ENCODE data around the gene MRAS. TPM values are rescaled to one million over a fixed set of nuclear protein-coding genes. Genes with fewer than 3 reads are reported as not detected.

MRAS gene
- total RNA-seq, 4 donors from 2014 or later, result 31.8 to 58.1 (median 51.8) TPM

GRCh38 chr3:138310494-138310893 is 37.9 kb upstream of the MRAS start:
- TF ChIP-seq CTCF (IDR thresholded peaks at IDR 0.05), result no peak
- TF ChIP-seq POLR2AphosphoS5 (IDR thresholded peaks at IDR 0.05), result no peak
- no peak for TF ChIP-seq POLR2A (IDR thresholded peaks at IDR 0.05)
- TF ChIP-seq EP300 (IDR thresholded peaks at IDR 0.05), result no peak
- Histone ChIP-seq H3K9me3 (peaks cover 0 to 25% (median 0%) of the 10 kb centered on the region in 3 donors), H3K4me3 (no peak overlapping the region), H3K4me1 (no peaks in the 10 kb centered on the region), H3K36me3 (no peaks in the 10 kb centered on the region), H3K27me3 (no peaks in the 10 kb centered on the region), H3K27ac (no peak overlapping the region)
- no peak for ATAC-seq
- WGBS, 2 donors (ENCODE audit: low coverage in 1 of 2), result 73 to 80% methylated on average over 2 to 4 of the region's 4 CpGs

- no peak for ATAC-seq
- Histone ChIP-seq H3K4me3 (no peak overlapping the region), H3K9me3 (peaks cover 0 to 4% (median 0%) of the 10 kb centered on the region in 3 donors), H3K27ac (no peak overlapping the region), H3K27me3 (no peaks in the 10 kb centered on the region), H3K36me3 (no peaks in the 10 kb centered on the region), H3K4me1 (no peaks in the 10 kb centered on the region)
- TF ChIP-seq EP300 (IDR thresholded peaks at IDR 0.05) (no peak), POLR2A (IDR thresholded peaks at IDR 0.05) (no peak), POLR2AphosphoS5 (IDR thresholded peaks at IDR 0.05) (no peak), CTCF (IDR thresholded peaks at IDR 0.05) (no peak)
- WGBS, 2 donors (ENCODE audit: low coverage in 1 of 2), result 29 to 38% methylated on average over 1 of the region's 1 CpG
Observed at GRCh38 chr3:138314751-138315150, 33.6 kb upstream of the MRAS start.

DNA sequence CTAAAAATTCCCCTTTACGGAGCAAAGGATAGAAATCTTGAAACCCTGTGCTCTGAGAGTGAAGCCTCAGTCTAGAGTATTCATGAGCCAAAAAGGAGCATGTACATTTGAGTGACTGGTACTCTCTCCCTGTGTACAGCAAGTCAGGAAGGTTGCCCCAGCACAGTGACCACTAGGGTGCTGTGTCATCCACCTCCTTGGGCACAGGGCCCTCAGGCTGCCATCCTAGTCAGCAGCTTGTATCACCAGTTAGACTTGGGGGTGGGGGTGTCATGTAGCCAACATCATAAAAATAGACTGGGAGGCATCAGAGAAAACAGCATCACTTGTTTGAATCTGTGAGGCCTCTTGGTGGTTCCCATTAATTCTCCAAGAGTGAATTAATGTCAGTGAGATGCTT is 30.7 kb upstream of the MRAS start:
- Histone ChIP-seq H3K27me3 (peaks cover 11% of the 10 kb centered on the region), H3K27ac (no peak overlapping the region), H3K9me3 (no peaks in the 10 kb centered on the region), H3K4me1 (no peaks in the 10 kb centered on the region), H3K4me3 (no peak overlapping the region), H3K36me3 (no peaks in the 10 kb centered on the region)
- 91 to 100% methylated on average over 1 of the region's 1 CpG for WGBS, 2 donors (ENCODE audit: low coverage in 1 of 2)
- no peak for ATAC-seq
- TF ChIP-seq POLR2AphosphoS5 (IDR thresholded peaks at IDR 0.05) (no peak), POLR2A (IDR thresholded peaks at IDR 0.05) (no peak), CTCF (IDR thresholded peaks at IDR 0.05) (no peak), EP300 (IDR thresholded peaks at IDR 0.05) (no peak)

DNA sequence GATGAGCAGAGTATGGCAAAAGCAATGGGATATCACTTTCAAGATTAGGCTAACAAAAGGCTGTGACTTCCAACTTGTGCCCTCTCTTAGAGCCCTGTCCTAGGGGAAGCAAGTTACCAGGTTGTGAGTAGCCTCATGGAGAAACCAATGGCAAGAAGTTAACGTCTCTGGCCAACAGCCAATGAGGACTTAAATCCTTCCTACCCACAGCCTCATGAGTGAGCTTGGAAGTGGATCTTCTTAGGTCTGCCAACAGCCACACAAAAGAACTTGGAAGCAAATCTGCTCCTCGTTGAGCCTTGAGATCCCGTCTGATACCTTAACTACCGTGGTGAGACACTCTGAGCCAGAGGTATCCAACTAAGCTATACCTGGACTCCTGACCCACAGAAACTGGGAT is 24.4 kb upstream of the MRAS start:
- TF ChIP-seq POLR2A (IDR thresholded peaks at IDR 0.05), result no peak
- TF ChIP-seq CTCF (IDR thresholded peaks at IDR 0.05), result no peak
- no peak for TF ChIP-seq POLR2AphosphoS5 (IDR thresholded peaks at IDR 0.05)
- no peak for TF ChIP-seq EP300 (IDR thresholded peaks at IDR 0.05)
- peaks cover 11% of the 10 kb centered on the region for H3K27me3 ChIP-seq
- H3K4me1 ChIP-seq, result peaks cover 0 to 12% (median 5%) of the 10 kb centered on the region in 3 donors
- H3K27ac ChIP-seq, result no peak overlapping the region
- no peak overlapping the region for H3K4me3 ChIP-seq
- no peak for ATAC-seq
- H3K36me3 ChIP-seq, result no peaks in the 10 kb centered on the region
- H3K9me3 ChIP-seq, result no peaks in the 10 kb centered on the region
- 51 to 83% methylated on average over 2 to 4 of the region's 4 CpGs for WGBS, 2 donors (ENCODE audit: low coverage in 1 of 2)

GRCh38 chr3:138325990-138326389 is 22.4 kb upstream of the MRAS start:
- Histone ChIP-seq H3K4me3 (no peak overlapping the region), H3K27me3 (peaks cover 6% of the 10 kb centered on the region), H3K27ac (no peak overlapping the region), H3K9me3 (no peaks in the 10 kb centered on the region), H3K36me3 (no peaks in the 10 kb centered on the region), H3K4me1 (peaks cover 0 to 22% (median 5%) of the 10 kb centered on the region in 3 donors)
- TF ChIP-seq EP300 (IDR thresholded peaks at IDR 0.05), result no peak
- TF ChIP-seq POLR2AphosphoS5 (IDR thresholded peaks at IDR 0.05), result no peak
- TF ChIP-seq CTCF (IDR thresholded peaks at IDR 0.05), result no peak
- no peak for TF ChIP-seq POLR2A (IDR thresholded peaks at IDR 0.05)
- no peak for ATAC-seq

Data from gastroesophageal sphincter (tissue), 4 donors.